IMR-90 (cell line): ENCODE data around the gene ZNF584. TPM values are rescaled to one million over a fixed set of nuclear protein-coding genes. Genes with fewer than 3 reads are reported as not detected.

ENCODE experiments used
- CHD1 ChIP-seq: IDR thresholded peaks from 2 replicates; pipeline ENCODE4 v1.6.1; 2012; ENCODE audit warnings: low read depth, low read length, improper control_type of control experiment
- CTCF ChIP-seq: conservative IDR thresholded peaks from 2 replicates; pipeline ENCODE4 v1.5.1; 2012; ENCODE audit warnings: mild to moderate bottlenecking, low read depth, low read length, improper control_type of control experiment
- USF2 ChIP-seq: fragments of 150-350 bp; IDR thresholded peaks from 2 replicates; pipeline ENCODE4 v1.6.1; 2017; ENCODE audit warnings: mild to moderate bottlenecking, antibody characterized with exemption, low read length, low read depth
- polyA plus RNA-seq, 3 experiments: library from polyadenylated mRNA; depleted of rRNA; stranded (reverse); fragments of >200 nt; gene quantifications; 2 replicates each; pipeline ENCODE4 v1.2.3, GENCODE V29; 2012; ENCODE audit warnings: low replicate concordance in 1 of 3
- total RNA-seq: library from RNA; depleted of rRNA; stranded (reverse); fragments of >200 nt; gene quantifications from 2 replicates; pipeline ENCODE4 v1.2.3, GENCODE V29; 2012

ZNF584 gene
- total and polyA plus RNA-seq, 2 of the 4 experiments (the other 2 are of a cell fraction) = 11.6 to 15.4 TPM

- TF ChIP-seq CHD1 (no peak), USF2 (no peak), CTCF (no peak)
Observed at GRCh38 chr19:58364146-58364545, 44.3 kb upstream of the ZNF584 start (continued).
